ENCODE results near the gene CAP2. TPM values are rescaled to one million over a fixed set of nuclear protein-coding genes. Genes with fewer than 3 reads are reported as not detected.

The CAP2 gene
- total and polyA plus RNA-seq, 8 donors: 2.7 to 4.0 (median 3.5) TPM

DNA sequence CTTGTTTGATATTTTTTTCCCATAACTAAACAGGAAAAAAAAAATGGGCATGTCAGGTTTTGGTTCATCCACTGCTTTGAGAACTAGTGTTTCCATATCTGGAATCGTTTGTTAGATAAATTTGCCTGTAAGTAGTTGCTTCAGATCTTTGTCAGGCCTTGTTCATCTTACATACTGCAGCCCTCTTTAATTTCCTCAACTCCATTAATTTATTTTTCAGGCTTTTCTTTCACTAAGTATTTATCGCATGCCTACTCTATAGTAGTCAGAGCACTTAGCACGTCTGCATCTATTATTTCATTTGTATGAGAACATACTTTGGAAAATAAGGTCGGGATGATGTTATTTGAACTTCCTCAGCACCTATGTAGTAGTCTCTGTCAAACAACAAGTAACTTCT is 80.9 kb downstream of the CAP2 start:
- DNase-seq (no peak), FAIRE-seq (no peak)
- intact Hi-C loops (cut with DNase I): no loop called here

DNA sequence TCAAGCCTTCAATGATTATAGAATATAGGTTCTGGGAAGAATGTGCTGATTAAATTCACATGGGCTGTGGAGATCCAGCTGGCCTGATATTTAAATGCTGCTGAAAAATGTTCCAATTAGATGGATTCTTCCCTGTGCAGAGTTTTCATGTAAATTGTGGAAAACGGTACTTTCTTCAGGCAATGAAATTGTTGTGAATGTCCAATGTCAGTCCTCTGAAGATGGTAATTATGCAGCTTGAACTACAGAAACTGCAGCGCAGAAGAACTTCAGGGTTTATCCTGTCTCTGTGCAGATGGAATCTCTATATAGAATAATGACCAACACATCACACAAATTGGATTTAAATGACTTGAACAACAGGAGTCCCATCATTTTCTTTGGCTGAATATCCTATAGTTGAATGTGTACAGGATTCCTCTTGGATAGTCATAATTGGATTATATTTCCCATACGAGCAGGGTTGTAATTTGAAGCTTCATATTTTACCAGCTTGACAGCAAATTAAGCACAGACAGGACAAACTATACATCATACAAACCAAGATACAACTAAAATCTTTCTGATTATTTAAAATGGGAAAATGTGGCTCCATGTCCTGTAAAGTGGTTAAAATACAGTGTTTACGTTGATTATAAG is 82.3 kb downstream of the CAP2 start:
- no peak for FAIRE-seq

More for the DNA sequence above, 80.9 kb downstream of the CAP2 start:
- Histone ChIP-seq H3K9me3 (no peaks in the 10 kb centered on the region), H3K4me1 (no peaks in the 10 kb centered on the region), H3K27me3 (no peaks in the 10 kb centered on the region), H3K27ac (no peak overlapping the region), H3K4me3 (no peak overlapping the region), H3K36me3 (no peaks in the 10 kb centered on the region)
- 76 to 83% methylated on average over 4 of the region's 4 CpGs for WGBS, 2 donors
- TF ChIP-seq, protein P1, sequence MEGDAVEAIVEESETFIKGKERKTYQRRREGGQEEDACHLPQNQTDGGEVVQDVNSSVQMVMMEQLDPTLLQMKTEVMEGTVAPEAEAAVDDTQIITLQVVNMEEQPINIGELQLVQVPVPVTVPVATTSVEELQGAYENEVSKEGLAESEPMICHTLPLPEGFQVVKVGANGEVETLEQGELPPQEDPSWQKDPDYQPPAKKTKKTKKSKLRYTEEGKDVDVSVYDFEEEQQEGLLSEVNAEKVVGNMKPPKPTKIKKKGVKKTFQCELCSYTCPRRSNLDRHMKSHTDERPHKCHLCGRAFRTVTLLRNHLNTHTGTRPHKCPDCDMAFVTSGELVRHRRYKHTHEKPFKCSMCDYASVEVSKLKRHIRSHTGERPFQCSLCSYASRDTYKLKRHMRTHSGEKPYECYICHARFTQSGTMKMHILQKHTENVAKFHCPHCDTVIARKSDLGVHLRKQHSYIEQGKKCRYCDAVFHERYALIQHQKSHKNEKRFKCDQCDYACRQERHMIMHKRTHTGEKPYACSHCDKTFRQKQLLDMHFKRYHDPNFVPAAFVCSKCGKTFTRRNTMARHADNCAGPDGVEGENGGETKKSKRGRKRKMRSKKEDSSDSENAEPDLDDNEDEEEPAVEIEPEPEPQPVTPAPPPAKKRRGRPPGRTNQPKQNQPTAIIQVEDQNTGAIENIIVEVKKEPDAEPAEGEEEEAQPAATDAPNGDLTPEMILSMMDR (IDR thresholded peaks at IDR 0.05): no peak
- ATAC-seq: no peak

DNA sequence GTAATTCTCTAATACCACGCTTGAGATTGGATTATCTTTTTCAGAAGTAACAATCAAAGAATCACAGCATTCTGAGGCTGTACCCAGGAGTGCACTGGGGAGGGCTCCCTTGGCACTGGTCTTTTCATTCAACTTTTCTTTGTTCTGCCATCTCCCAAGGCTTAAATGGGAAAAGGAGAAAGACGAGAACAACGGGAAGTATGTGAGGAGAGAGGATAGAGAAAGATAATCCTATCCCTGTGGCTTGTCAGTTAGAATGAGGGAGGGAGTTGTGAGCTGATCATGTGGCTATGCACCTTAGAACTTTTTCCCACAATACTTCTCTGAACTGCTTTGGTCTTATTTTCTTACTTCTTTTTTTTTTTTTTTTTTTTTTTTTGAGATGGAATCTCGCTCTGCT is 83.1 kb downstream of the CAP2 start:
- Histone ChIP-seq H3K27me3 (no peaks in the 10 kb centered on the region), H3K36me3 (no peaks in the 10 kb centered on the region), H3K4me1 (no peaks in the 10 kb centered on the region), H3K27ac (no peak overlapping the region), H3K4me3 (no peak overlapping the region), H3K9me3 (no peaks in the 10 kb centered on the region)
- intact Hi-C loops (cut with DNase I): no loop called here
- FAIRE-seq (no peak), ATAC-seq (no peak), DNase-seq (no peak)
- 84 to 89% methylated on average over 3 of the region's 4 CpGs for WGBS, 2 donors
- TF ChIP-seq, protein P1 (IDR thresholded peaks at IDR 0.05): no peak

More for the DNA sequence above, 82.3 kb downstream of the CAP2 start:
- Histone ChIP-seq H3K27me3 (no peaks in the 10 kb centered on the region), H3K9me3 (no peaks in the 10 kb centered on the region), H3K4me3 (no peak overlapping the region), H3K4me1 (no peaks in the 10 kb centered on the region), H3K27ac (no peak overlapping the region), H3K36me3 (no peaks in the 10 kb centered on the region)
- DNase-seq: no peak
- WGBS, 2 donors: 93 to 94% methylated on average over 4 of the region's 4 CpGs
- ATAC-seq: no peak
- intact Hi-C loops (cut with DNase I): no loop called here
- TF ChIP-seq, protein P1 (IDR thresholded peaks at IDR 0.05): no peak

DNA sequence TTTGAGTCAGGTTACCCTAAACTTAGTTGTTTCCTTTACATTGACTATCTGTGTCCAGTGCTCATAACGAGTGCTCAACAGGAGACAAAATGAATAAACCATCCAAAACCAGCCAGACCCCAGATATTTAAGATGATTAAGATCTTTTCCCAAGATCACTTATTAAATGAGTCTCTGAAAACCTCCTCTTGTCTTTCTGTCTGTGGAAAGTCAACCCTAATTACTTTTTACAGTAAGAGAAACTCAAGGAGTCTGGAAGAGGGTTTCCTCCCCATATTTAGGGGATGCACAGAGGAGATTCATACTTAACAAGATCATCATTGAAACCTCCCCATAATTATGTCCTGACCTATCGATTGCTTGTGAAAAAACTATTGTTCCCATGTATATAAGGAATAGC is 84.0 kb downstream of the CAP2 start:
- FAIRE-seq (no peak), ATAC-seq (no peak), DNase-seq (no peak)
- WGBS, 2 donors: 87 to 96% methylated on average over 2 of the region's 2 CpGs
- Histone ChIP-seq H3K27me3 (no peaks in the 10 kb centered on the region), H3K27ac (no peak overlapping the region), H3K4me3 (no peak overlapping the region), H3K4me1 (no peaks in the 10 kb centered on the region), H3K36me3 (no peaks in the 10 kb centered on the region), H3K9me3 (no peaks in the 10 kb centered on the region)
- intact Hi-C loops (cut with DNase I): no loop called here
- TF ChIP-seq, protein P1 (IDR thresholded peaks at IDR 0.05): no peak

DNA sequence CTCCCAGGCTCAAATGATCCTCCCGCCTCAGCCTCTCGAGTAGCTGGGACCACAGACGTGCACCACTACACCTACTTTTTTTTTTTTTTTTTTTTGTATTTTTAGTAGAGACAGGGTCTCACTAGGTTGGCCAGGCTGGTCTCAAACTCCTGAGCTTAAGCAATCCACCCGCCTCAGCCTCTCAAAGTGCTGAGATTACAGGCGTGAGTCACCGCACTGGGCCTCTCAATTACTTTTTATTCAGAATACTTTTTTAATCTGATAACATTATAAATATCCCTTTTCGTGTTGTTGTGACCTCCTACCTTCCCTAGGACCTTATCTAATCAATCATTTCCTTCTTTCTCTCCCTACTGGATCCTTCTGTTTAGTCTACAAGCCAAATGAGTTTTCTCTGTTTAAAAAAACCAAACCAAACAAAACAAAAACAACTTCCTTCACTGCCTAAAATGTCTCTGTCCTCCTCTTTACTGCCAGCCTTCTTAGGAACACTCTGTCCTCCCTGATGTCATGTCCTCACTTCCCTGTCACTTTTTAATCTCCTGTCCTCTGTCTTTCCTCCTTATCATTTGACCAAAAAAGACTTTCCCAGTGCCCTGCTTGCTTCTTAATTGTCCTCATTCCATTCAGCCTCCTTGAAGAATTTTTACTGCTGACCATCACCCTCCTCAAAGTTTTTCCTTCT is 85.0 kb downstream of the CAP2 start:
- intact Hi-C loops (cut with DNase I): no loop called here
- FAIRE-seq (no peak), DNase-seq (no peak), ATAC-seq (no peak)
- TF ChIP-seq, protein P1 (IDR thresholded peaks at IDR 0.05): no peak
- no peaks in the 10 kb centered on the region for H3K9me3 ChIP-seq
- no peaks in the 10 kb centered on the region for H3K36me3 ChIP-seq
- no peaks in the 10 kb centered on the region for H3K27me3 ChIP-seq
- H3K27ac ChIP-seq: no peak overlapping the region
- no peaks in the 10 kb centered on the region for H3K4me1 ChIP-seq
- no peak overlapping the region for H3K4me3 ChIP-seq
- 85 to 91% methylated on average over 7 of the region's 7 CpGs for WGBS, 2 donors
